GF-D8 (cell line): ENCODE measurements around the gene NKTR.

Experiments used
- DNase-seq: peaks from one replicate; lab custom pipeline; 2025; lab: John Stamatoyannopoulos, UW

The NKTR gene

GRCh38 chr3:42662813-42663535 lies 62.5 kb downstream of the NKTR start:
- DNase-seq = no peak

GRCh38 chr3:42663581-42664437 lies 63.3 kb downstream of the NKTR start:
- DNase-seq = no peak

- DNase-seq = no peak
Measured at GRCh38 chr3:42664438-42664803, 63.9 kb downstream of the NKTR start.

DNA sequence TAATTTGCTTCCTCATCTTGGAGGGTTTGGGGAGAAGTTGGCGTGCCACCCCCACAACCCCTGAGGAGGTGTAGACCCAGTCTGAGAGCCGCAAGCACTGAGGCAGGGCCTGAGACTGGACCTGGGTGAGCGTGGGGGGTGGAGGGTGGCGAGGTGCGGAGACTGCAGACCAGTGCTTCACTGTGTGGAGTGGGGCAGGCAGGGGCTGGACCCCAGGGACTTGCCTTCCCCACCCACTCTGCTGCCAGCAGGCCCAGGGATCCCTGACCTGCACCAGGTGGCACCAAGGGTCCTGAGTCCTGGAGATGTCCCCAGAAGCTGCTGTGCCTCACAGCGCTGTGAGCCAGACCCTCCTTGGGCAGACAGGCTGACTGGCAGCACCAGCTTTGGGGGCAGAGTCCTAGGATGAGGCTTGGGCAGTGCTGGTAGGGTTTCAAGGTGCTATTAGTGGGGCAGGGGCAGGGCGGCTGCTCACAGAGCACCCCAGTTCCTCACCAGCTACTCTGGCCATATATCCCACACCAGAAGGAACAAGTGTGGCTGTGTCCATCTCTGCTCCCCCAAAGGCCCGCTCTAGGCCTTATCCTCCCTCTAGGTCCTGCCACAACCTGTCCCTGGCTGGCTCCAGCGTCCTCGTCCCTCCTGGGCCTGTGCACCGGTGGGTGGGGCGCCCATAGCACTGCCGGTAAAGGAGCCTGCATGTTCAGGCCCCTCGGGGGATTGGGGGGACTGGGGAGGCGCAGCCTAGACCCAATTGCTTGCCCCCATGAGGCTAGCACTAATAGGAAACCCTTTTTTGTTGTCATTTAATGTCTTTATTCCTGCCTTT lies 64.8 kb downstream of the NKTR start:
- no peak for DNase-seq

GRCh38 chr3:42666022-42666421 lies 65.5 kb downstream of the NKTR start:
- no peak for DNase-seq

DNA sequence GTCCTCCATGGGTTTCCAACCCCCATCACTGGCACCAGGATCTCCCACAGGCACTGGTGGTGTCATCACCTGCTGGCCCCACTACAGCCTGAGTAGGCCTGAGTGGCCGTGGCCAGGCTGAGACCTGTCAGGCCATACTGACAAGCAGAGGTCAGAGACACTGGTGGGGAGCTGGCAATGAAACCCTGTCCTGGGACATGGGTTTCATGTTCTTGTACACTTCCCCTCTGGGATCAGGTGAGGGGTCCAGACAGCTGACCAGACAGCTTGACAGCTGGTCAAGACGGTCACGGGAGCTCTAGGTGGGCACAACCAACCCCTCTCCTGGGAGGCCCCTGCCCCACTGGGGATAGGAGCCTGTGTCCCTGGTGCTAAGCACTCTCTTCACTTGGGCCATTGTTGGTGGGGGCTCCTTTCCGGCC lies 66.1 kb downstream of the NKTR start:
- DNase-seq = no peak

DNA sequence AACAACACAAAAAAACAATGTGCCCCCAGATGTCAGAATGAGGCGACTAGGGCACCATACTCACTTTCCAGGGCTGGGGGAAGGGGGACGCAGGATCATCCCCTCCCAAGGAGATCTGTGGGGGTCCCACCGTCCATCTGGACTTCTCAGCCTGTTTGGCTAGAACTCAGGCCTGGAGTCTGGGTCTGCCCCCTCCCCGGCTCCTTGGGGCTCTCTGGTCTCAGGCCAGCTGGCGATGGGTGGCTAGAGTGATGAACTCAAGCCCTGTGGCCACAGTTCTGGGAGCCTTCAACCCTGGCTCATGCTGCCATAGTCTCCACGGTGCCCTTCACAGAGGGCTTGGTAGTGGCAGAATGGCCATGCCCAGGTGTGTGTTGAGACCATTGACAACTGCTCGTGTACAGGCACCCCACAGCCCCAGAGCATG lies 66.6 kb downstream of the NKTR start:
- no peak for DNase-seq

GRCh38 chr3:42667523-42668412 lies 67.3 kb downstream of the NKTR start:
- DNase-seq = no peak

GRCh38 chr3:42668413-42668760 lies 67.9 kb downstream of the NKTR start:
- DNase-seq = no peak

DNA sequence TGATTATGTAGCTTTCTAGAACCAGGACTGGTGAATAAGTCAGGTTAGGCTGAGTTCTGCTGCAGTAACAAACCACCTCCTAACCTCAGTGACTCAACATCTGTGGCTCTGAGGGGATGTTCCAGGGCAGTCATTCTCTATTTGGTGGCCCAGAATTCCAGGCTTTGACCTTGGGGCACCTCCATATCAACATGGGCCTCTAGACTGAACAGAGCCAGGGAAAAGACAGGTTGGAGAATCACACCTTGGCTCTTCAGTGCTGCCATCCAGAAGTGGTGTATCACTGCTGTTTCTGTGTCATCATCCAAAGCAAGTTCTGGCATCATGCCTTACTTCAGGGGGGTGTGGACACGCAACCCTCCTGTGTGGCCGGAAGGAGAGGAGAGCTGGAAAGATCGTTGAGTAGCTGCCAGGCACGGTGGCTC lies 68.3 kb downstream of the NKTR start:
- no peak for DNase-seq

DNA sequence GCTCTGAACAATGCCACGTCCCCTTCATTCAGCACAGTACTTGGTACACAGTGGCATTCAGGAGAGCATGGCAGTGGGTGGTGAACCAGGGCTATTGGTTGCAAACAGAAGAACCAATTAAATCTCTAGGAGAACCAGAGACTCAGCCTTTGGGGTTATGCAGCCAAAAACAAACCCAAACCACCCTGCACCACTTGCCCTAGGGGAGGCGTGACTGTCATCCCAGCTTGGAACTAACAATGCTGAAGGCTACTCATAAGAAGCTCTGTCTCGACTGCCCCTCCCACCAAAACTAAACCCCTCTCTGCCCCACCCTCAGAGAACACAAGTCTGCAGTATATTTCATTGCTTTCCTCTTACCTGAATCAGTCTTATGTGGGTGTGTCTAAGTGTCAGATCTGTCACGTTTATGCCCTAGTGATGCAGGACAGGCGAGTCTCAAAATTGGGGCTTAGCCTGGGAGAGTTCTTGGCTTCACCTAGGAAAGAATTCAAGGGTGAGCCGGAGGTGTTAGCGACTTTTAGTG lies 69.6 kb downstream of the NKTR start:
- no peak for DNase-seq

DNA sequence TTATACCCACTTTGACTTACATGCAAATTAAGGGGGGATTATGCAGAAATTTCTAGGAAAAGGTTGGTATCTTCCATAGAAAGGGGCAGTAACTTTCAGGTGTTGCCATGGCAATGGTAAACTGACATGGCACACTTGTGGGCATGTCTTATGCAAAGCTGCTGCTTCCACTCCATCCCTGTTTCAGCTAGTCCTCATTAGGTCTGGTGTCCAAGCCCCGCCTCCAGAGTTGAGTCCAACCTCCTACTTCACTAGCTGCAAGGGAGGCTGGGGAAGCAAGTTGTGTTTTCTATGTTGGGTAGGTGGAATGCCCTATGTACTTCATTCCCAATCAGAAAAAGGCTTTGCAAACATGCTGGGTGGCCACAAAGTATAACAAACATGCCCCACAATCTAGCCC lies 70.2 kb downstream of the NKTR start:
- no peak for DNase-seq

DNA sequence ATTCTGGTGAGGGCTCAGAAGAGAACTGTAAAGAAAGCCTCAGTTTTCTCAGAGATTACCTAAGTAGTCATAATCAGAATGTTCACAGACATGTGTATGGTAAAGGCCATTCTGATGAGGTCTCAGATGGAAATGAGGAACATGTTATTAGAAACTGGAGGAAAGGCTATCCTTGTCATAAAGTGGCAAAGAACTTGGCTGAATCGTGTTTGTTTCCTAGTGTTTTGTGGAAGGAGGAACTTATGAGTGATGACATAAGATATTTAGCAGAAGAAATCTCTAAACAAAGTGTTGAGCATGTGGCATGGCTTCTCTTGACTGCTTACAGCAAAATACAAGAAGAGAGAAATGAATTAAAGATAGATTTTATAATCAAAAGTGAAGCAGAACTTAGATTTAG lies 72.0 kb downstream of the NKTR start:
- DNase-seq = no peak

- DNase-seq = no peak
Measured at GRCh38 chr3:42673082-42673481, 72.6 kb downstream of the NKTR start.

DNA sequence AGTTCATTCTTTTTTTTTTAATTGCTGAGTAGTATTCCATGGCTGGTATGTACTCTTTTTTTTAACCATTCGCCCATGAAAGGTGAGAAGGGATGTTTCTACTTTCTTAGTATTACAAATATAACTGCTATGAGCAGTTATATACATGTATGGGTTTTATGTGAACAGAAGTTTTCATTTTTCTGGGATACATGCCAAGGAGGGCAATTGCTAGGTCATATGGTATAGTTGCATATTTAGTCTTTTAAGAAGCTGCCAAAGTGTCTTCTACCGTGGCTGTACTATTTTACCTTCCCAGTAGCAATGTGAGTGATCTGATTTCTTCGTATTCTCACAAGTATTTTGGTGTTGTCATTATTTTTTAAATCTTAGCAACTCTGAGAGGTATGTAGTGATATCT lies 73.7 kb downstream of the NKTR start:
- no peak for DNase-seq

GRCh38 chr3:42675909-42676308 lies 75.4 kb downstream of the NKTR start:
- DNase-seq = no peak

GRCh38 chr3:42678447-42678846 lies 78.0 kb downstream of the NKTR start:
- DNase-seq = no peak

GRCh38 chr3:42680271-42680670 lies 79.8 kb downstream of the NKTR start:
- DNase-seq = no peak

GRCh38 chr3:42680806-42681205 lies 80.3 kb downstream of the NKTR start:
- DNase-seq = no peak

DNA sequence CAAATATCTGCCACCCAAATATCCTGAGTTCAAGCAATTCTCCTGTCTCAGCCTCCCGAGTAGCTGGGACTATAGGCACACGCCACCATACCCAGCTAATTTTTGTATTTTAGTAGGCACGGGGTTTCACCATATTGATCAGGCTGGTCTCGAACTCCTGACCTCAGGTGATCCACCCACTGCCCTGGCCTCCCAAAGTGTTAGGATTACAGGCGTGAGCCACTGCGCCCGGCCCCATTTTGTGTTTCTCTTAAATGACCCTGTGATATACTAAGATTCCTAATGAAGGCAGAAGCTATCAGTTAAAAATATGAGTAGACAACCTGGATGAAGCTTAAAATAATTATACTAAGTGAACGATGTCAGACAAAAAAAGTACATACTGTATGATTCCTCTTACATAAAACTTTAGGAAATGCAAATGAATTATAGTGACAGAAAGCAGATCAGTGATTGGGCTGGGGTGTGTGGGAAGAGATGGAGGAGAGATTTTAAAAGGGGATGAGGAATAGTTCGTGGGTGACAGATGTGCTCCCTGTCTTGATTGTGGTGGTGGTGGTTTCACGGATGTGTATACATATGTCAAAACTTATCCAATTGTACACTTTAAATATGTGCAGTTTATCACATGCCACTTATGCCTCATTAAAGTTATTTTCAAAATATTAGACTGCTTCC lies 81.0 kb downstream of the NKTR start:
- DNase-seq = no peak
